Uterus (tissue), 4 donors: Measurements from ENCODE around the gene USP35. TPM values are rescaled to one million over a fixed set of nuclear protein-coding genes. Genes with fewer than 3 reads are reported as not detected.

Experiments
- DNase-seq, 2 donors: peaks; one replicate each; pipeline ENCODE4 v3.0.0-alpha.2; 2019 to 2020
- H3K27ac ChIP-seq, 2 donors: fragments of 200-600 bp; sonication (generic); 1 replicate in 1 of 2; 2 replicates in 1 of 2; pipeline ENCODE4 v1.5.1; 2016 to 2018
- H3K27me3 ChIP-seq, 2 donors: fragments of 200-600 bp; sonication (generic); one replicate each; pipeline ENCODE4 v1.5.1; 2018 to 2019; ENCODE audit warnings: control low read depth in 1 of 2
- H3K36me3 ChIP-seq, 2 donors: fragments of 200-600 bp; sonication (generic); one replicate each; pipeline ENCODE4 v1.5.1; 2019; ENCODE audit warnings: control low read depth in 1 of 2
- H3K4me1 ChIP-seq, 2 donors: fragments of 200-600 bp; sonication (generic); one replicate each; pipeline ENCODE4 v1.5.1; 2018 to 2019; ENCODE audit warnings: control low read depth in 1 of 2
- H3K4me3 ChIP-seq, 2 donors: fragments of 200-600 bp; sonication (generic); 1 replicate in 1 of 2; 2 replicates in 1 of 2; pipeline ENCODE4 v1.5.1; 2018 to 2019; ENCODE audit warnings: mild to moderate bottlenecking in 1 of 2
- H3K9me3 ChIP-seq, 2 donors: fragments of 200-600 bp; sonication (generic); one replicate each; pipeline ENCODE4 v1.5.1; 2019; ENCODE audit warnings: control low read depth in 1 of 2
- CTCF ChIP-seq, 4 experiments: fragments of 200-600 bp in 2 of 4; fragments of 450-650 bp in 2 of 4; sonication (generic) in 2 of 4; IDR thresholded peaks; one replicate each; pipeline ENCODE4 v1.5.1; 2016 to 2019; ENCODE audit warnings: antibody characterized with exemption in 4 of 4, mild to moderate bottlenecking in 2 of 4, moderate library complexity in 1 of 4
- POLR2A ChIP-seq, 2 donors: fragments of 450-650 bp; IDR thresholded peaks; one replicate each; pipeline ENCODE4 v1.6.1; 2016; ENCODE audit warnings: antibody characterized with exemption in 2 of 2, mild to moderate bottlenecking in 1 of 2, moderate library complexity in 1 of 2
- intact Hi-C: fragments of 100-400 bp; cut with DNase I; formaldehyde crosslinking; loops from one replicate; pipeline ENCODE4 v1.15.1; 2023; ENCODE audit warnings: low total_unique reads
- total RNA-seq, 4 donors: library from RNA; depleted of rRNA in 3 of 4; stranded (reverse); fragments of >200 nt in 3 of 4; gene quantifications; one replicate each; pipeline versions ENCODE4 v1.1.0 to v1.2.4, GENCODE V29; 2014 to 2023
- donor health status: DM: yes; HTN: yes; CAD: no.

Gene USP35
- total RNA-seq, 4 donors from 2014 or later = 5.4 to 25.3 (median 10.3) TPM

DNA sequence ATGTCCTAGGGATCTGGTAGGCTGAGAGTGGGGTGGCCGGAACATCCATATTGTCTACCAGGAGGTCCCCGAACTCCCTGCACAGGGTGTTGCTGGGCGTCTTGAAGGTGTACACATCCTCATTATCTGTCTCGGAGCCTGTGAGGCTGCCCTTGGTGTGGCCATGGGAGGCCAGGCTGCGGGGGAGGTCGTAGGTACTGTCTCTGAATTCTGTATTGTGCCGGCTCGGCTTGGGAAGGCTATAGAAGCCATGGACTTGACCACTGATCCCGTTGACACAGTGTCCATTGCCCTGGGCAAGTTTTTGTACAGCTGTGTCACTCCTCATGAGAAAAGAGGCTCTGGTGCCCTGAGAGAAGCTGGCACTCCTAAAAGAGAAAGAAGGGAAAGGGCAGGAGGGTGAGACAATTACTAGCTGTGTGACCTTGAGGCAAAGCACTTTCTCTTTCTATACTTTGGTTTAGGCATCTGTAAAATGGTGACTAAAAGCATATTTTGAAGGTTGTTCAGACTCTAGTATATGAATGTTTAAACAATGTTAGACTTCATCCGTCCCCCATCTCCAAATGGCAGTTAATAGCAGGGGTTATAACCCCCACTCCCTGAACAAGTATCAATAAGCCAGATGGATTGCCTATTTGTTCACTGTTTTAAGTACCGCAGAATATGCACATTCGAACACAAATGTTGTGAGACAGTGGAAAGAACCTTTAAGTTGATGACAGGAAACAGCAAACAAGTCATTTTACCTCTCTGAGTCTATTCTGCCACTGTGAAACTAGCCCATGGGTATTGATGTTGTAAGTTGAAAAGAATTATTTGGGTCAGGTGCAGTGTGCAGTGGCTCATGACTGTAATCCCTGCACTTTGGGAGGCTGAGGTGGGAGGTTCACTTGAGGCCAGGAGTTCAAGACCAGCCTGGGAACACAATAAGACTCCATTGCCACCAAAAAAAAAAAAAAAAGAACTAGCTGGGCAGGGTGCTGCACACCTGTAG lies 38.3 kb downstream of the USP35 start:
- no peak overlapping the region for H3K27ac ChIP-seq
- no peak for TF ChIP-seq CTCF (IDR thresholded peaks at IDR 0.05)
- TF ChIP-seq POLR2A (IDR thresholded peaks at IDR 0.05) = no peak
- H3K36me3 ChIP-seq = no peaks in the 10 kb centered on the region
- no peaks in the 10 kb centered on the region for H3K27me3 ChIP-seq
- H3K4me3 ChIP-seq = no peak overlapping the region
- no peaks in the 10 kb centered on the region for H3K9me3 ChIP-seq
- no peak for DNase-seq
- intact Hi-C loops = loop anchor here (10.0 kb wide), 1 partner anchor 188 kb away; the partner anchor contains the start of gene GAB2
- H3K4me1 ChIP-seq = no peaks in the 10 kb centered on the region

GRCh38 chr11:78227921-78228320 lies 39.2 kb downstream of the USP35 start:
- TF ChIP-seq POLR2A (IDR thresholded peaks at IDR 0.05) (no peak), CTCF (IDR thresholded peaks at IDR 0.05) (no peak)
- DNase-seq = no peak
- Histone ChIP-seq H3K9me3 (no peaks in the 10 kb centered on the region), H3K4me1 (no peaks in the 10 kb centered on the region), H3K4me3 (no peak overlapping the region), H3K36me3 (no peaks in the 10 kb centered on the region), H3K27ac (no peak overlapping the region), H3K27me3 (no peaks in the 10 kb centered on the region)
- intact Hi-C loops = loop anchor here (10.0 kb wide), 1 partner anchor 187 kb away; the partner anchor contains the start of gene GAB2

GRCh38 chr11:78228467-78228866 lies 39.7 kb downstream of the USP35 start:
- H3K27me3 ChIP-seq = no peaks in the 10 kb centered on the region
- no peaks in the 10 kb centered on the region for H3K4me1 ChIP-seq
- H3K36me3 ChIP-seq = no peaks in the 10 kb centered on the region
- DNase-seq = no peak
- intact Hi-C loops = loop anchor here (10.0 kb wide), 1 partner anchor 186 kb away; the partner anchor contains the start of gene GAB2
- no peak for TF ChIP-seq POLR2A (IDR thresholded peaks at IDR 0.05)
- peak; percentile 58 to 74 (median 61) for TF ChIP-seq CTCF (IDR thresholded peaks at IDR 0.05)
- no peak overlapping the region for H3K27ac ChIP-seq
- no peak overlapping the region for H3K4me3 ChIP-seq
- no peaks in the 10 kb centered on the region for H3K9me3 ChIP-seq

GRCh38 chr11:78229106-78229505 lies 40.4 kb downstream of the USP35 start:
- no peaks in the 10 kb centered on the region for H3K4me1 ChIP-seq
- no peak overlapping the region for H3K4me3 ChIP-seq
- DNase-seq = no peak
- intact Hi-C loops = loop anchor here (10.0 kb wide), 1 partner anchor 186 kb away; the partner anchor contains the start of gene GAB2
- no peak for TF ChIP-seq CTCF (IDR thresholded peaks at IDR 0.05)
- TF ChIP-seq POLR2A (IDR thresholded peaks at IDR 0.05) = no peak
- no peak overlapping the region for H3K27ac ChIP-seq
- H3K27me3 ChIP-seq = no peaks in the 10 kb centered on the region
- no peaks in the 10 kb centered on the region for H3K36me3 ChIP-seq
- no peaks in the 10 kb centered on the region for H3K9me3 ChIP-seq
